ENCODE results near the gene FRYL. TPM values are rescaled to one million over a fixed set of nuclear protein-coding genes. Genes with fewer than 3 reads are reported as not detected.
A peak's percentile ranks its signal among the peaks of the same experiment; 100 is the strongest.

Gene FRYL
- total and polyA plus RNA-seq, 2 of the 8 experiments (the other 6 are each of a cell fraction or from before 2014, with no cell fraction given): 8.0 to 36.5 TPM

DNA sequence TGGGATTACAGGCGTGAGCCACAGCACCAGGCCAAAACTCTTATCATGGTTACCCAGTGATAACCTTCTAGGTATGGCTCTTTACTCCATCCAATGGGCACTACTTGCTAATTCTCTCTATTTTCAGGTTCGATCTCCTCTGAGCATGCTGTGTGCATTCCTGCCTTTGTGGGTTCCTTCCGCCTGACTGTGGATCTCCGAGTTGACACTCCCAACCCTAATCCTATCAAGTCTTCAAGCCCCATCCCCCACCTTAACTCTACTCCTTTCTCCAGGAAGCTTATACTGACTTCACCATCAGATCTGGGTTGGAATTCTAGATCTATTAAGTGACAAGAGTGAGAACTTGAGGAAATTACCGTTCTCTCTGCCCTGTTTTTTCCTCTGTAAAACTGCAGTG, 225.5 kb downstream of the FRYL start:
- H3K23me2 ChIP-seq (ENCODE audit: low read depth, low read length): no peaks in the 10 kb centered on the region
- no peak overlapping the region for H2BK20ac ChIP-seq (ENCODE audit: low read length)
- ChIA-PET CTCF (ENCODE audit: partially characterized antibody) (no interaction called here), POLR2A (ENCODE audit: partially characterized antibody) (no interaction called here)
- no peak overlapping the region for H2BK15ac ChIP-seq (ENCODE audit: low read length)
- H3K79me2 ChIP-seq (ENCODE audit: control insufficient read depth in 1 of 2, insufficient read depth in 2 of 2, low read length in 2 of 2): no peaks in the 10 kb centered on the region
- H3K4me3 ChIP-seq (ENCODE audit: extremely low read depth in 1 of 4, insufficient read depth in 2 of 4, low read depth in 3 of 4, low read length in 4 of 4): no peak overlapping the region
- no peak overlapping the region for H2BK12ac ChIP-seq (ENCODE audit: low read depth, low read length)
- no peak overlapping the region for H3K56ac ChIP-seq (replicated peaks; ENCODE audit: insufficient read length, low read depth, low read length)
- peaks cover 3 to 47% (median 14%) of the 10 kb centered on the region in 4 experiments; a peak in 7 of 8 replicates for H3K36me3 ChIP-seq (ENCODE audit: control insufficient read depth in 2 of 4, insufficient read depth in 4 of 4, low read length in 3 of 4)
- no peaks in the 10 kb centered on the region for H3K9me3 ChIP-seq (ENCODE audit: insufficient read depth in 2 of 2, low read depth in 1 of 2, low read length in 1 of 2)
- H2BK5ac ChIP-seq (ENCODE audit: low read depth, low read length): no peak overlapping the region
- FAIRE-seq: no peak
- no peak overlapping the region for H3K18ac ChIP-seq (ENCODE audit: extremely low read depth, low read length)
- H3K4me1 ChIP-seq (replicated peaks in 1 of 4; ENCODE audit: control insufficient read depth in 3 of 4, insufficient read depth in 4 of 4, low read length in 3 of 4): no peaks in the 10 kb centered on the region
- no peak overlapping the region for H3K14ac ChIP-seq (ENCODE audit: insufficient read length)
- H2AK5ac ChIP-seq (ENCODE audit: low read depth, low read length): no peak overlapping the region
- no peak overlapping the region for H4K8ac ChIP-seq (ENCODE audit: extremely low read depth, insufficient read depth, low read length)
- H3K9ac ChIP-seq (replicated peaks in 1 of 4; ENCODE audit: extremely low read depth in 1 of 4, low read depth in 3 of 4, low read length in 3 of 4): no peak overlapping the region
- peaks cover 0 to 2% of the 10 kb centered on the region in 2 experiments for H4K20me1 ChIP-seq (replicated peaks in 1 of 2; ENCODE audit: control insufficient read depth in 1 of 2, insufficient read depth in 2 of 2, low read length in 2 of 2)
- no peak for DNase-seq (ENCODE audit: low read depth in 1 of 2, low spot score in 2 of 2)
- no peaks in the 10 kb centered on the region for H3K27me3 ChIP-seq (replicated peaks in 1 of 4; ENCODE audit: control insufficient read depth in 3 of 4, extremely low read depth in 1 of 4, insufficient read depth in 3 of 4, low read length in 3 of 4)
- H4K5ac ChIP-seq (ENCODE audit: insufficient read length, low read depth, low read length): no peak overlapping the region
- no peaks in the 10 kb centered on the region; the same call in 1 of the 2 replicates for H3K79me1 ChIP-seq (ENCODE audit: low read depth, low read length)
- 0 out of 2 replicates have a peak, but pooled peaks have one; percentile 8 for TF ChIP-seq TEAD4 (IDR thresholded peaks at IDR 0.05; ENCODE audit: low read depth, low read length)
- TF ChIP-seq TAF7 (optimal IDR thresholded peaks at IDR 0.05; ENCODE audit: borderline replicate concordance, low read depth, low read length): no peak
- no peak for TF ChIP-seq CTBP2 (IDR thresholded peaks at IDR 0.05; ENCODE audit: borderline replicate concordance, insufficient read depth, insufficient read length, low read length)
- WGBS, 2 experiments (ENCODE audit: extremely low coverage in 1 of 2, insufficient coverage in 1 of 2, insufficient read length in 1 of 2, insufficient replicate concordance in 2 of 2, low coverage in 1 of 2, low lambda C conversion rate in 2 of 2, missing lambda C conversion rate in 1 of 2): 80% methylated on average over 5 of the region's 5 CpGs; no CpG with 5 or more reads in 1 of the 2 experiments
- H2AFZ ChIP-seq (ENCODE audit: low read length): no peak overlapping the region
- H3K4ac ChIP-seq (replicated peaks; ENCODE audit: insufficient read length, low read depth, low read length): no peak overlapping the region
- H3K27ac ChIP-seq (ENCODE audit: low read depth, low read length): no peak overlapping the region
- no peak overlapping the region for H4K91ac ChIP-seq (replicated peaks; ENCODE audit: insufficient read length, low read length)
- H3K23ac ChIP-seq (ENCODE audit: insufficient read length): no peak overlapping the region
- H3K4me2 ChIP-seq (ENCODE audit: insufficient read depth in 1 of 2, low read depth in 2 of 2, low read length in 2 of 2): no peak overlapping the region
- H2BK120ac ChIP-seq (replicated peaks; ENCODE audit: low read depth, low read length): no peak overlapping the region

Data from H1 (cell line).